Fibroblast of skin of abdomen (primary cell): ENCODE results near the gene HEXB. TPM values are rescaled to one million over a fixed set of nuclear protein-coding genes. Genes with fewer than 3 reads are reported as not detected.
A peak's percentile ranks its signal among the peaks of the same experiment; 100 is the strongest.

Source experiments
- DNase-seq: peaks from one replicate; pipeline ENCODE4 v3.0.0-alpha.2; 2013
- polyA plus RNA-seq, 2 experiments: library from polyadenylated mRNA; unstranded; fragments of 120-200 nt; gene quantifications; one replicate each; pipeline ENCODE4 v1.2.1, GENCODE V29; 2013; ENCODE audit not compliant: insufficient read length in 2 of 2

HEXB gene
- 88.0 TPM for polyA plus RNA-seq (2013, experiment 1 of 2; ENCODE audit: insufficient read length)
- 88.5 TPM for polyA plus RNA-seq (2013, experiment 2 of 2; ENCODE audit: insufficient read length)

GRCh38 chr5:74684900-74685851 is at the start of gene HEXB:
Gene HEXB (plus strand): TSS chr5:74685233. CDS start chr5:74685261, 28 bp downstream.
- peak; percentile 84 for DNase-seq

GRCh38 chr5:74636149-74636548 is 48.9 kb upstream of the HEXB start:
- no peak for DNase-seq

GRCh38 chr5:74636552-74636951 is 48.5 kb upstream of the HEXB start:
- no peak for DNase-seq

GRCh38 chr5:74638544-74638969 is 46.5 kb upstream of the HEXB start:
- DNase-seq = no peak

- peak; percentile 60 for DNase-seq
Observed at GRCh38 chr5:74638970-74639806, 45.8 kb upstream of the HEXB start.

GRCh38 chr5:74639807-74640449 is 45.1 kb upstream of the HEXB start:
- DNase-seq = no peak

- peak; percentile 94 for DNase-seq
Observed at GRCh38 chr5:74640450-74640953, 44.5 kb upstream of the HEXB start, which contains the start of gene ENC1. Gene ENC1 (minus strand): TSS chr5:74640728. CDS start chr5:74636485, 4,243 bp downstream.

- DNase-seq = peak; percentile 77
Observed at GRCh38 chr5:74640954-74641734, 43.9 kb upstream of the HEXB start.

GRCh38 chr5:74641735-74642542 is 43.1 kb upstream of the HEXB start:
- peak; percentile 86 for DNase-seq

GRCh38 chr5:74642543-74642863 is 42.5 kb upstream of the HEXB start:
- no peak for DNase-seq

GRCh38 chr5:74643111-74643562 is 41.9 kb upstream of the HEXB start:
- peak; percentile 91 for DNase-seq

- DNase-seq = no peak
Observed at GRCh38 chr5:74647096-74647495, 37.9 kb upstream of the HEXB start.

- peak; percentile 65 for DNase-seq
Observed at GRCh38 chr5:74648835-74649293, 36.2 kb upstream of the HEXB start.

- DNase-seq = no peak
Observed at GRCh38 chr5:74649421-74649973, 35.5 kb upstream of the HEXB start.

- DNase-seq = no peak
Observed at GRCh38 chr5:74651710-74652109, 33.3 kb upstream of the HEXB start.

GRCh38 chr5:74652576-74652975 is 32.5 kb upstream of the HEXB start:
- no peak for DNase-seq

- DNase-seq = no peak
Observed at GRCh38 chr5:74653991-74654390, 31.0 kb upstream of the HEXB start.

- DNase-seq = no peak
Observed at GRCh38 chr5:74655206-74655605, 29.8 kb upstream of the HEXB start.

GRCh38 chr5:74655716-74656115 is 29.3 kb upstream of the HEXB start:
- DNase-seq = no peak

- no peak for DNase-seq
Observed at GRCh38 chr5:74657165-74657564, 27.9 kb upstream of the HEXB start.
